Umbilical cord (tissue), 2 donors: ENCODE data around the gene MRPS24. TPM values are rescaled to one million over a fixed set of nuclear protein-coding genes. Genes with fewer than 3 reads are reported as not detected.
A peak's percentile ranks its signal among the peaks of the same experiment; 100 is the strongest.
"Not testable (repeated sequence)": the region's sequence is repeated elsewhere in the genome, so short reads cannot be mapped to it uniquely, and the experiment has no call there.

Source experiments
- DNase-seq: peaks from one replicate; pipeline ENCODE4 v3.0.0-alpha.2; 2015; ENCODE audit warnings: low spot score
- total RNA-seq: library from RNA; depleted of rRNA; stranded (reverse); fragments of >200 nt; gene quantifications from one replicate; pipeline ENCODE4 v1.2.3, GENCODE V29; 2014; ENCODE audit warnings: low replicate concordance; ENCODE audit not compliant: insufficient read depth

Gene MRPS24
- total RNA-seq, 1 donor from 2014 or later: 46.0 TPM

DNA sequence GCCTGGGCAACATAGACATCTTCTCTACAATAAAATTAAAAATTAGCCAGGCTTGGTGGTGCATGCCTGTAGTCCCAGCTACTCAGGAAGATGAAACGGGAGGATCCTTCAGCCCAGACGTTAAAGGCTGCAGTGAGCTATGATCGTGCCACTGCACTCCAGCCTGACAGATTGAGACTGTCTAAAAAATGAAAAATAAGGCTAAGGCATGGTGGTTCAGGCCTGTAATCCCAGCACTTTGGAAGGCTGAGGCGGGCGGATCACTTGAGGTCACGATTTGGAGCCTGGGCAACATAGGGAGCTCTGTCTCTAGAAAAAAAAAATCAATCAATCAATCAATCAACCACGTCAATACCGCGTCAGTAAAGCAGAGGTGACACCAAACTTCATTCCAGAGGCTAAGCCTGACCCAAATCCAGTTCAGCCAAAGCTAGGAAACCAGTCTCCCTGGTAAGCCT, 31.1 kb downstream of the MRPS24 start:
- no peak for DNase-seq

DNA sequence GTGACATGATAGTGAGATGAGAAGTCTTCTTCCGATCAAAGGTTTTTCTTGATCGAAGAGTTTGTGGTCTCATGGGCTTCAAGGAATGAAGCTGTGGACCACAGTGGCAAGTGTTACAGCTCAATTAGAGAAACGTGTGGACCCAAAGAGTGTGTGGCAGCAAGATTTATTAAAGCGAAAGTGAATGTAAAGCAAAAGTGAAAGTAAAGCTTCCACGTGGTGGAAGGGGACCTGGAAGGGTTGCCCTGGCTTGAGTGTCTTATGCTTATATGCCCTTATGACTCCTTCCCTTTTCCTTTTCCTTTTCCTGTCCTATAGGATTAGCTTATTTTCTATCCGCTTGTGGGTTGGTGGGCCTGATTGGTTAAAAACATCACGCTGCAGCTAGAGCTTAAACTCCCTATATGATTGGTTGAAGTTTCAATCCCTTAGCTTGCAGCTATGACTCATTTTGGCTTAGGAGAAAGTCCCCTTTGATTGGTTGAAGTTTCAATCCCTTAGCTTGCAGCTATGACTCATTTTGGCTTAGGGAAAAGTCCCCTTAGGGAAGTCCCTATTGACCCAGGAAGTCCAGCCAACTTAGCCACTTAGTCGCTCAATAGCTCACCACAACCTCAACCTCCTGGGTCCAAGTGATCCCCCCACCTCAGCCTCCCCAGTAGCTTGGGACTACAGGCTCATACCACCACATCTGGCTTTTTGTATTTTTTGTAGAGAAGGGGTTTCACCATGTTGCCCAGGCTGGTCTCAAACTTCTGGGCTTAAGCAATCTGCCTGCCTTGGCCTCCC, 34.7 kb downstream of the MRPS24 start:
- no peak for DNase-seq

DNA sequence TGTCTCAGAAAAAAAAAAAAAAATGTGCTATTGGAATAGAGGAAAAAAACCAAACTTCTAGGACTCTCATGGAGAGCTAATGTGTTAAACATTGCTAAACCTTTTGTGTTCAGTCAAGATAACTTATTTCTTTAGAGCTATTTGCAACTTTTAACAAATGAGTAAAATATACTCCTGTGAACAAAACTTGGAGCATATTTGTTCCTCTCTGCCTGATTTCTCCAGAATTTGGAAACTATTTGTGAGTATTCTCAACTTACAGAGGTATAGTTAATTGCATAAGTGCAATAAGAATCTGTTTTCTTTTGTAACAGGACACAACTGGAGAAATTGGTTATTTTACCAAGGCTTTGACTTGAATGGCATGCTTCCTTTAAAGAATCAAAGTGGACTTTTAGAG, 38.4 kb downstream of the MRPS24 start:
- DNase-seq: not testable (repeated sequence)

DNA sequence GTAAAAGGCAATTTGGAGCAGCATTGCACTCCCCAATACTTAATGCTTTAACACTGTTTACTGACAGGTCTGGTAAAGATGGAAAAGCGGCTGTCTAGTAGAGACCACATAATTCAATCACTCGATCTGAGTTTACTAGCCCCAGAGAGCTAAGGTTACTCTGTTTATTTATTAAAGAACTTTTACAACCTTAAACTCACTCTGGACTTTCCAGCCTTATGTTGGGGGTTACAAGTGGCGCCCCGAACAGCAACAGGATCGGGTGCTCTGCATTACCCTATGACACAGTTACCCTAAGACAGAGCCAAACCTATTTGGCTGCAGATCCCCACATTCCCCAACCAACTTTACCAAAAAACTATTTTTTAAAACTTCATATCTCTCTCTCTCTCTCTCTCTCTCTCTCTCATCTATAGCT, 43.9 kb downstream of the MRPS24 start:
- no peak for DNase-seq

DNA sequence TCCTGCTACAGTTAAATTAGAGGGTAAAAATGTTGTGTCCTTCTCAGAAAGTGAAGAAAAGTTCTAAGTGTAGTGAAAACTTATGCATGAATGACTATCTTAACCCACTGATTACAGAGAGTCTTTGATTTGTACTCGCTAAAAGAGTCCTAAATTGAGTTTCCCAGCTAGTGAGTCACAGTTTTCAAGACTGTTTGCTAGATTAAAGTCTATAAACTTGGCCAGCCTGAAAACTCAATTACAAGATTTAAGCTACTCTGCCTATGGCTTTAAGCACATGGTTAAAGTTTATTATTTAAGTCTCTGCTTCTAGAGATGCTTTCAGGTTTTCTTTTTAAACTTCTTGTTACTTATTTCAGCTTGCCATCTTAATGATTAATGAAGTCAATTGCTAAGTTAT, 44.4 kb downstream of the MRPS24 start:
- DNase-seq: peak; percentile 15

DNA sequence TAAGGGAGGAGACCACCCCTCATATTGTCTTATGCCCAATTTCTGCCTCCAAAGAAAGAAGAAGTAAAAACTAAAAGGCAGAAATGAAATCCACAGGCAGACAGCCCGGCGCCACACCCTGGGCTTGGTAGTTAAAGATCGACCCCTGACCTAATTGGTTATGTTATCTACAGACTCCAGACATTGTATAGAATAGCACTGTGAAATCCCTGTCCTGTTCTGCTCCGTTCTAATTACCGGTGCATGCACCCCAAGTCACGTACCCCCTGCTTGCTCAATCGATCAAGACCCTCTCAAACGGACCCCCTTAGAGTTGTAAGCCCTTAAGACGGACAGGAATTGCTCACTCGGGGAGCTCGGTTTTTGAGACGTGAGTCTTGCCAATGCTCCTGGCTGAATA, 44.8 kb downstream of the MRPS24 start:
- not testable (repeated sequence) for DNase-seq

DNA sequence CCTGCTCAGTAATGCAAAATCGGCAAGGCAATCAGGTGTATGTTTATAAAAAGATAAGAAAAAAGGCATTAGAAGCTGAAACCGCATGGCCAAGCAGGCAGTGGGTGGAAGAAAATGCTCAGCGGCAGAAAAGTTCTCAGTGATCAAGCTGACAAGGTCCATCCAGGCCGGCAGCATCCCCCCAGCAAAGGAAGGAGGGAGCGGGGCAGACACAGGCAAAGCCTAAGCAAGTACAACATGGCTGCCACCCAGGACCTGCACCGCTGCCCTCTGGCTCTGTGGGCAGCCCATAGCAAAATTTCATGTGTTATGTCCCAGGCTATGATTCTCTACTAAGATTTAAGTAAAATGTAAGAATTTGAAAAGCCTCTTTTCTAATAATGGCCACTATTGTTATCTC, 45.4 kb downstream of the MRPS24 start:
- no peak for DNase-seq

DNA sequence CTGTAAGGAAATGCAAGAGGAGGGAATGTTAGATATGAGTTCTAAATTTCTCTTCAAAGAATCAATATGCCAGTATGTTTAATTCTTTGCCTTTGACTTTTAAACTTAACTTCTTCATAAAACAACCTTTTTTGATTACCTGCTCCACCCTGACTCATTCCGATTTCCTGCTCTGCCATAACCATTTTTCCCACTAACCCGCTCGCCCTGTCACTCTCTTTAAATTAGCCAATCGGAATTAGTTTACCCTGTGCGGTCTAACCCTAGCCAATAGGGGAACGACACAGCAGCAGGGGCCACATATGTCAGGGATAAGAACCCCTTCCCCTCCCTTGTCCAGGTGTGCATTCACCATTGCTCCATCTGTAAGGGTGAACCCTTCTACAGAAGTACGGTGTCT, 45.9 kb downstream of the MRPS24 start:
- not testable (repeated sequence) for DNase-seq

Other genes starting within 250 kb of the MRPS24 start
- gene COA1, start 140.0 kb downstream of the MRPS24 start, total RNA-seq: 64.8 TPM
- gene BLVRA, start 110.8 kb downstream of the MRPS24 start, total RNA-seq: 10.4 TPM
- 25.5 TPM for gene URGCP, start 37.1 kb upstream of the MRPS24 start, total RNA-seq
- 7.7 TPM for gene UBE2D4, start 56.9 kb upstream of the MRPS24 start, total RNA-seq
- gene SPDYE1, start 128.4 kb upstream of the MRPS24 start, total RNA-seq: not detected
- gene DBNL, start 175.2 kb upstream of the MRPS24 start, total RNA-seq: 67.7 TPM
- not detected for gene PGAM2, start 196.1 kb upstream of the MRPS24 start, total RNA-seq
- 29.1 TPM for gene POLM, start 213.0 kb upstream of the MRPS24 start, total RNA-seq
- 77.0 TPM for gene AEBP1, start 234.8 kb upstream of the MRPS24 start, total RNA-seq